SU-DHL-6 (cell line): ENCODE data around the gene POLA2.

Experiments
- H2AFZ ChIP-seq: fragments of 200-600 bp; sonication (generic); 2 replicates; pipeline ENCODE4 v1.6.1; 2014; ENCODE audit warnings: low read depth, mild to moderate bottlenecking, moderate library complexity, mixed read lengths, antibody characterized with exemption, low read length; ENCODE audit not compliant: severe bottlenecking
- H3F3A ChIP-seq: fragments of 200-600 bp; shearing (Covaris generic); 2 replicates; pipeline ENCODE4 v1.6.0; 2016; ENCODE audit warnings: antibody characterized with exemption, mild to moderate bottlenecking; ENCODE audit not compliant: insufficient read depth
- H3K27ac ChIP-seq: fragments of 200-600 bp; sonication (generic); 2 replicates; pipeline ENCODE4 v1.5.1; 2016; ENCODE audit warnings: low read depth, mild to moderate bottlenecking, low read length, moderate library complexity, mixed read lengths
- H3K27me3 ChIP-seq: fragments of 200-600 bp; sonication (generic), shearing (Covaris generic); 2 replicates; pipeline ENCODE4 v1.6.0; 2014; ENCODE audit warnings: mild to moderate bottlenecking, low read length
- H3K36me3 ChIP-seq: fragments of 200-600 bp; sonication (generic); 2 replicates; pipeline ENCODE4 v1.6.1; 2014; ENCODE audit warnings: mild to moderate bottlenecking, low read length, mixed read lengths
- H3K4me2 ChIP-seq: fragments of 300-600, 200-600 bp; shearing (Covaris generic), sonication (generic); 2 replicates; pipeline ENCODE4 v1.6.0; 2014; ENCODE audit warnings: low read length, low read depth, mild to moderate bottlenecking; ENCODE audit not compliant: poor library complexity, severe bottlenecking
- H3K4me3 ChIP-seq: fragments of 200-600 bp; sonication (generic); 2 replicates; pipeline ENCODE4 v1.5.1; 2014; ENCODE audit warnings: antibody characterized with exemption, low read length, mild to moderate bottlenecking, mixed read lengths; ENCODE audit not compliant: insufficient read depth, poor library complexity, severe bottlenecking
- H3K79me2 ChIP-seq: fragments of 200-600 bp; sonication (generic); 2 replicates; pipeline ENCODE4 v1.6.1; 2014; ENCODE audit warnings: mild to moderate bottlenecking, low read length, moderate library complexity; ENCODE audit not compliant: insufficient read depth
- H3K9ac ChIP-seq: fragments of 200-600 bp; sonication (generic); 2 replicates; pipeline ENCODE4 v1.7.0; 2014; ENCODE audit warnings: mild to moderate bottlenecking, low read length
- H3K9me2 ChIP-seq: fragments of 200-600 bp; sonication (generic); replicated peaks from 2 replicates; pipeline ENCODE4 v1.6.1; 2014; ENCODE audit warnings: low read length; ENCODE audit not compliant: insufficient read depth
- H3K9me3 ChIP-seq: fragments of 200-600 bp; sonication (generic); 2 replicates; pipeline ENCODE4 v1.6.1; 2014; ENCODE audit warnings: low read length, mixed read lengths; ENCODE audit not compliant: insufficient read depth
- H4K20me1 ChIP-seq: fragments of 200-600 bp; sonication (generic); 2 replicates; pipeline ENCODE4 v1.6.1; 2014; ENCODE audit warnings: low read depth, mild to moderate bottlenecking, antibody characterized with exemption, low read length, moderate library complexity, mixed read lengths
- EZH2phosphoT487 ChIP-seq: fragments of 200-600 bp; sonication (generic), shearing (Covaris generic); conservative IDR thresholded peaks from 2 replicates; pipeline ENCODE4 v1.6.1; 2018; ENCODE audit warnings: mild to moderate bottlenecking, antibody characterized with exemption, low read length, moderate library complexity, mixed read lengths
- TF ChIP-seq, protein P1 (sequence below): fragments of 200-600 bp; sonication (generic); IDR thresholded peaks from one replicate; pipeline ENCODE4 v1.5.1; 2017; ENCODE audit warnings: antibody characterized with exemption, mild to moderate bottlenecking, low read length, moderate library complexity; ENCODE audit not compliant: insufficient read depth, poor library complexity, severe bottlenecking

The POLA2 gene

DNA sequence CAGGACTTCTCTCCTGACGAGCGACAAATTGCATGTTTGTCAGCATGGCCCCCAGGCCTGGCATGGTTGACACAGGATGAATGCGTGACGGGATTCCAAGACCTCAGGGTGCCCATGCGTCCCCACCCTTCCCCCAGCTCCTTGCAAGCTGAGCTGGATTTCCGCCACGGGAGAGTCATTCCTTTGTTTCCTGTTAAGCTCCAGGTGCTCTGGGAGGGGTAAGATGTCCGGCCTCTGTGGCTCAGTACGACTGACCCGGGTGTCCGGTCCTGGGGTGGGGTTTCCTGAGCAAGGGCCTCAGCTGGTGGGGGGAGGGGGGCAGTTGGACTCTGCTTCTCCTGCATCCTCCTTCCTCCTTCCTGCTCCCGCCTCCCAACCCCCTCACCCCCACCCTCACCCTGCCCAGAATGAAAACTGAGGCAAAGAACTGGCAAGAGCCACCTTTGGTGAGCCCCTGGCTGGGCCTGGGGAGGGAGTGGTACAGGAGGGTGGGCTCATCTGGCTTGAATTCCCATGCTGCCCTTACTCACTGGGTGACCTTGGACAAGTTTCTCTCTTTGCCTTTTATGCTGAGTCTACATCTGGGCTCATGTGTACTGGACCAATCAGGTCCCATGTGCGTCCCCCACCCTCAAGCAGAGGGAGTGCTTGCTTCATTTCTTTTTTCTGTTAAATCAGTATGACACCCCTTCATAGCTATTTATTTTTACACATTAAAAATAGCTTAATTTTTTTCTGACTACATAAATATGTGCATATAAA is 55.4 kb downstream of the POLA2 start:
- Histone ChIP-seq H2AFZ (no peak overlapping the region), H3K79me2 (no peaks in the 10 kb centered on the region), H3K4me2 (no peak overlapping the region), H4K20me1 (no peaks in the 10 kb centered on the region), H3K9me3 (no peaks in the 10 kb centered on the region), H3K27me3 (no peaks in the 10 kb centered on the region), H3K9ac (no peak overlapping the region), H3K36me3 (no peaks in the 10 kb centered on the region), H3K4me3 (no peak overlapping the region), H3K9me2 (no peaks in the 10 kb centered on the region), H3K27ac (no peak overlapping the region), H3F3A (0 out of 2 replicates have a peak, but pooled peaks cover 4% of the 10 kb centered on the region)
- no peak for TF ChIP-seq EZH2phosphoT487
- TF ChIP-seq, protein P1, sequence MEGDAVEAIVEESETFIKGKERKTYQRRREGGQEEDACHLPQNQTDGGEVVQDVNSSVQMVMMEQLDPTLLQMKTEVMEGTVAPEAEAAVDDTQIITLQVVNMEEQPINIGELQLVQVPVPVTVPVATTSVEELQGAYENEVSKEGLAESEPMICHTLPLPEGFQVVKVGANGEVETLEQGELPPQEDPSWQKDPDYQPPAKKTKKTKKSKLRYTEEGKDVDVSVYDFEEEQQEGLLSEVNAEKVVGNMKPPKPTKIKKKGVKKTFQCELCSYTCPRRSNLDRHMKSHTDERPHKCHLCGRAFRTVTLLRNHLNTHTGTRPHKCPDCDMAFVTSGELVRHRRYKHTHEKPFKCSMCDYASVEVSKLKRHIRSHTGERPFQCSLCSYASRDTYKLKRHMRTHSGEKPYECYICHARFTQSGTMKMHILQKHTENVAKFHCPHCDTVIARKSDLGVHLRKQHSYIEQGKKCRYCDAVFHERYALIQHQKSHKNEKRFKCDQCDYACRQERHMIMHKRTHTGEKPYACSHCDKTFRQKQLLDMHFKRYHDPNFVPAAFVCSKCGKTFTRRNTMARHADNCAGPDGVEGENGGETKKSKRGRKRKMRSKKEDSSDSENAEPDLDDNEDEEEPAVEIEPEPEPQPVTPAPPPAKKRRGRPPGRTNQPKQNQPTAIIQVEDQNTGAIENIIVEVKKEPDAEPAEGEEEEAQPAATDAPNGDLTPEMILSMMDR, result no peak

DNA sequence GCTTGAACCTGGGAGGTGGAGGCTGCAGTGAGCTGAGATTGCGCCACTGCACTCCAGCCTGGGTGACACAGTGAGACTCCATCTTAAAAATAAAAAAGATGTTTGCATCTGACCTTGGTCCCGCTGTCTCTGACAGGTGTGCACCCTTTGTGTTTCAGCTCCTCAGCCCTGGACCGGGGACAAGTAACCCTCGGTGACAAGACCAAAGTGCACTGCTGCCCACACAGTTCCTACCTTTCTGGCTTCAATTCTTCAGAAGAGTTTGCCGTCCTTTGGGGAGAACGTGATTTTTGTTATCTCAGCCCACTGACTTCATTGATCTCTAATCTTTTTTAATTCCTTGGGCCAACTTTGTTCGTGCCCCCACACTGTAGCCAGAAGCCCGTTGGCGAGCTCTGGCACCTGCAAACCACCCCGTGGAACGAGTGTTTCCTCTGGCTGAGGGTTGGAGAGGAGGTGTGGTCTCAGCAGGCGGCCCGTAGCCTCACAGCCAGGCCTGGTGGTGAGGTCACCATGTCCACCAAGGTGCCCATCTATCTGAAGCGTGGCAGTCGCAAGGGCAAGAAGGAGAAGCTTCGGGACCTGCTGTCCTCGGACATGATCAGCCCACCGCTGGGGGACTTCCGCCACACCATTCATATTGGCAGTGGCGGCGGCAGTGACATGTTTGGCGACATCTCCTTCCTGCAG is 58.8 kb downstream of the POLA2 start:
- H3F3A ChIP-seq, result 0 out of 2 replicates have a peak, but pooled peaks cover 4% of the 10 kb centered on the region
- H2AFZ ChIP-seq, result no peak overlapping the region
- H3K27ac ChIP-seq, result no peak overlapping the region
- H4K20me1 ChIP-seq, result no peaks in the 10 kb centered on the region
- no peak overlapping the region for H3K4me3 ChIP-seq
- H3K27me3 ChIP-seq, result no peaks in the 10 kb centered on the region
- no peaks in the 10 kb centered on the region for H3K9me2 ChIP-seq
- no peak overlapping the region for H3K4me2 ChIP-seq
- no peaks in the 10 kb centered on the region for H3K79me2 ChIP-seq
- no peaks in the 10 kb centered on the region for H3K9me3 ChIP-seq
- no peaks in the 10 kb centered on the region for H3K36me3 ChIP-seq
- TF ChIP-seq, protein P1, result no peak
- TF ChIP-seq EZH2phosphoT487, result no peak
- H3K9ac ChIP-seq, result no peak overlapping the region

DNA sequence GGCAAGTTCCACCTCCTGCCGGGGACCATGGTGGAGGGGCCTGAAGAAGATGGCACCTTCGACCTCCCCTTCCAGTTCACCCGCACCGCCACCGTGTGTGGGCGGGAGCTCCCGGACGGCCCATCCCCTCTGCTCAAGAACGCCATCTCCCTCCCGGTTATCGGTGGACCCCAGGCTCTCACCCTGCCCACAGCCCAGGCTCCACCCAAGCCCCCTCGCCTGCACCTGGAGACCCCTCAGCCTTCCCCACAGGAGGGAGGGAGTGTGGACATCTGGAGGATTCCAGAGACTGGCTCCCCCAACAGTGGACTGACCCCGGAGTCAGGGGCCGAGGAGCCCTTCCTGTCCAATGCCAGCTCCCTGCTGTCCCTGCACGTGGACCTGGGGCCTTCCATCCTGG is 59.3 kb downstream of the POLA2 start:
- Histone ChIP-seq H4K20me1 (no peaks in the 10 kb centered on the region), H2AFZ (no peak overlapping the region), H3F3A (0 out of 2 replicates have a peak, but pooled peaks cover 4% of the 10 kb centered on the region), H3K36me3 (no peaks in the 10 kb centered on the region), H3K79me2 (no peaks in the 10 kb centered on the region), H3K4me2 (no peak overlapping the region), H3K9ac (no peak overlapping the region), H3K9me2 (no peaks in the 10 kb centered on the region), H3K27ac (no peak overlapping the region), H3K27me3 (no peaks in the 10 kb centered on the region), H3K4me3 (no peak overlapping the region), H3K9me3 (no peaks in the 10 kb centered on the region)
- TF ChIP-seq, protein P1, result no peak
- no peak for TF ChIP-seq EZH2phosphoT487
